NCI-H2196 treated with DMSO at 0.1 percent for 48 hours (cell line): ENCODE measurements around the gene TMEM143.
"Not testable (repeated sequence)": the region's sequence is repeated elsewhere in the genome, so short reads cannot be mapped to it uniquely, and the experiment has no call there.

ENCODE experiments used
- DNase-seq: peaks from one replicate; lab custom pipeline; 2025; ENCODE audit not compliant: unreplicated experiment; lab: John Stamatoyannopoulos, UW

The TMEM143 gene

GRCh38 chr19:48297975-48298374 lies 65.8 kb downstream of the TMEM143 start:
- DNase-seq, result no peak

- DNase-seq, result no peak
Measured at GRCh38 chr19:48296963-48297734, 66.6 kb downstream of the TMEM143 start.

GRCh38 chr19:48295458-48295857 lies 68.3 kb downstream of the TMEM143 start:
- no peak for DNase-seq

GRCh38 chr19:48292798-48293197 lies 70.9 kb downstream of the TMEM143 start:
- no peak for DNase-seq

GRCh38 chr19:48291489-48291815 lies 72.3 kb downstream of the TMEM143 start:
- DNase-seq, result not testable (repeated sequence)

- peak; percentile 35 for DNase-seq
Measured at GRCh38 chr19:48290771-48291488, 72.8 kb downstream of the TMEM143 start.

- no peak for DNase-seq
Measured at GRCh38 chr19:48290401-48290770, 73.4 kb downstream of the TMEM143 start.

- DNase-seq, result no peak
Measured at GRCh38 chr19:48287748-48288147, 76.0 kb downstream of the TMEM143 start.

GRCh38 chr19:48284896-48285295 lies 78.8 kb downstream of the TMEM143 start:
- no peak for DNase-seq

- DNase-seq, result no peak
Measured at GRCh38 chr19:48283908-48284307, 79.8 kb downstream of the TMEM143 start.
